Measurements from ENCODE around the gene TBC1D22B. TPM values are rescaled to one million over a fixed set of nuclear protein-coding genes. Genes with fewer than 3 reads are reported as not detected.
A peak's percentile ranks its signal among the peaks of the same experiment; 100 is the strongest.

TBC1D22B gene
- total and polyA plus RNA-seq, 9 of the 15 experiments (the other 6 are each of a cell fraction or from before 2014, with no cell fraction given), result 4.8 to 24.2 (median 13.5) TPM

GRCh38 chr6:37210313-37210968, 47.1 kb upstream of the TBC1D22B start (continued):
- TF ChIP-seq CBX2 (IDR thresholded peaks at IDR 0.05; ENCODE audit: insufficient read depth, low read length, poor library complexity, severe bottlenecking) (no peak), DACH1 (IDR thresholded peaks at IDR 0.05; ENCODE audit: partially characterized antibody) (peak; percentile 89), MYC (IDR thresholded peaks at IDR 0.05; ENCODE audit: low read depth, low read length) (peak; percentile 24; the same call in 1 of the 2 replicates), MYC (CRISPR knock-in tag; IDR thresholded peaks at IDR 0.05; ENCODE audit: borderline replicate concordance, low read depth) (no peak), YY1 (IDR thresholded peaks at IDR 0.05; ENCODE audit: borderline replicate concordance in 1 of 3, control insufficient read depth in 1 of 3, extremely low read depth in 1 of 3, insufficient read depth in 3 of 3, insufficient read length in 1 of 3, insufficient replicate concordance in 2 of 3, low read depth in 1 of 3, low read length in 2 of 3) (no peak), RBM17 (IDR thresholded peaks at IDR 0.05; ENCODE audit: borderline replicate concordance, low read depth, low read length) (no peak), ZNF431 (CRISPR knock-in tag; IDR thresholded peaks at IDR 0.05) (no peak), ZC3H4 (CRISPR knock-in tag; IDR thresholded peaks at IDR 0.05; ENCODE audit: borderline replicate concordance) (no peak), ZNF124 (CRISPR knock-in tag; IDR thresholded peaks at IDR 0.05) (no peak), ZNF511 (CRISPR knock-in tag; IDR thresholded peaks at IDR 0.05) (no peak), TARDBP (IDR thresholded peaks at IDR 0.05) (peak; percentile 81), FUS (optimal IDR thresholded peaks at IDR 0.05; ENCODE audit: low read depth, low read length) (no peak), KLF6 (CRISPR knock-in tag; IDR thresholded peaks at IDR 0.05; ENCODE audit: borderline replicate concordance) (0 out of 2 replicates have a peak, but pooled peaks have one; percentile 9), KDM4B (IDR thresholded peaks at IDR 0.05; ENCODE audit: borderline replicate concordance in 2 of 2, low read depth in 1 of 2) (no peak), TRIM24 (IDR thresholded peaks at IDR 0.05) (no peak), CCAR2 (IDR thresholded peaks at IDR 0.05; ENCODE audit: low read depth, low read length) (no peak)
- TF ChIP-seq, protein P1, sequence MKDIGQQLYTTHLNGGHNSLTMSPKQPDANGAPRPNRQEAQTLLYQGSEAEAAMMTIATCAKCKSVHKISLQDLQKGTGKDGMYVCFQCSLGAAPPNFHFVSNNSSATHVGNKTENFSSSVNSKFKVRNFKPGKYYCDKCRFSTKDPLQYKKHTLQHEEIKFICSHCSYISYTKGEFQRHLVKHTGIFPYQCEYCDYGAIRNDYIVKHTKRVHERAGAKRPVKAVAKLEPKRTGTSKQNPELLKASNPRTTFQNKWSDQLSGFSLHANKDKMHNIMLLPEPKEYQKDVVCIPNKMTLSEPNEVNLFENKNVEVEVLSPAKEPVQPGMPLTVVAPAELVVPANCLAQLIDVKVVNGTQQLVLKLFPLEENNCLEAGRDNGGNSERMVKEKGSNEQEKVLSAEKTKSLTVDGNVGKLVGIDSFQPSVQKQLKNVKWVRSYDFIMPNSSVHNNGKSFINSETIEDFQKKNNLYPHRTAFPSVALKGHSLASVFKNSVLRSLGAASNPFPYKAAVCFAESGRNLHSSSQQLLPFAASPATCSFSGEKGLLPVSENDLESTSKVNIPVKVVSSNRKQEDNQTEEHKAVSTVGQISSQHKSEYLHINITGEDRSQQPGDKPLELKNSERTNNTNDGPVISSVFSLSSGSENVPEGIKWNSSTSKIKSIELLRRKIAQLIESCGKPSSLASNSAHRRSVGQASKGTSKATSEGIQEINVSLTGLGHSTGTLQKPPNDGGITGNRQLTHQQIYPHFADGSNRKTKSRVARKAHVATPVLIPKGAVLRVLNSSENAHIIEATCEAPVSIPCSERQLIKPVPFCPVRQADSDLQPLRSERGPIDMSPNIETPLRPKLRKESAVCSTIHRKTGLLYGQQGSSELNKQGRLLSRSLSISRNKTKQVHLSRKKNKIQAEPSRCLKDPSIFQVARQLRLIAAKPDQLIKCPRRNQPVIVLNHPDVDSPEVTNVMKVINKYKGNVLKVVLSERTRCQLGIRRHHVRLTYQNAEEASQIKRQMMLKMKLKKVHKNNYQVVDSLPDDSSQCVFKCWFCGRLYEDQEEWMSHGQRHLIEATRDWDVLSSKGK (CRISPR knock-in tag; IDR thresholded peaks at IDR 0.05), result no peak
- TF ChIP-seq, protein P2, sequence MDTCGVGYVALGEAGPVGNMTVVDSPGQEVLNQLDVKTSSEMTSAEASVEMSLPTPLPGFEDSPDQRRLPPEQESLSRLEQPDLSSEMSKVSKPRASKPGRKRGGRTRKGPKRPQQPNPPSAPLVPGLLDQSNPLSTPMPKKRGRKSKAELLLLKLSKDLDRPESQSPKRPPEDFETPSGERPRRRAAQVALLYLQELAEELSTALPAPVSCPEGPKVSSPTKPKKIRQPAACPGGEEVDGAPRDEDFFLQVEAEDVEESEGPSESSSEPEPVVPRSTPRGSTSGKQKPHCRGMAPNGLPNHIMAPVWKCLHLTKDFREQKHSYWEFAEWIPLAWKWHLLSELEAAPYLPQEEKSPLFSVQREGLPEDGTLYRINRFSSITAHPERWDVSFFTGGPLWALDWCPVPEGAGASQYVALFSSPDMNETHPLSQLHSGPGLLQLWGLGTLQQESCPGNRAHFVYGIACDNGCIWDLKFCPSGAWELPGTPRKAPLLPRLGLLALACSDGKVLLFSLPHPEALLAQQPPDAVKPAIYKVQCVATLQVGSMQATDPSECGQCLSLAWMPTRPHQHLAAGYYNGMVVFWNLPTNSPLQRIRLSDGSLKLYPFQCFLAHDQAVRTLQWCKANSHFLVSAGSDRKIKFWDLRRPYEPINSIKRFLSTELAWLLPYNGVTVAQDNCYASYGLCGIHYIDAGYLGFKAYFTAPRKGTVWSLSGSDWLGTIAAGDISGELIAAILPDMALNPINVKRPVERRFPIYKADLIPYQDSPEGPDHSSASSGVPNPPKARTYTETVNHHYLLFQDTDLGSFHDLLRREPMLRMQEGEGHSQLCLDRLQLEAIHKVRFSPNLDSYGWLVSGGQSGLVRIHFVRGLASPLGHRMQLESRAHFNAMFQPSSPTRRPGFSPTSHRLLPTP (IDR thresholded peaks at IDR 0.05; ENCODE audit: borderline replicate concordance, extremely low read depth, insufficient read length), result no peak
- TF ChIP-seq, protein P3, sequence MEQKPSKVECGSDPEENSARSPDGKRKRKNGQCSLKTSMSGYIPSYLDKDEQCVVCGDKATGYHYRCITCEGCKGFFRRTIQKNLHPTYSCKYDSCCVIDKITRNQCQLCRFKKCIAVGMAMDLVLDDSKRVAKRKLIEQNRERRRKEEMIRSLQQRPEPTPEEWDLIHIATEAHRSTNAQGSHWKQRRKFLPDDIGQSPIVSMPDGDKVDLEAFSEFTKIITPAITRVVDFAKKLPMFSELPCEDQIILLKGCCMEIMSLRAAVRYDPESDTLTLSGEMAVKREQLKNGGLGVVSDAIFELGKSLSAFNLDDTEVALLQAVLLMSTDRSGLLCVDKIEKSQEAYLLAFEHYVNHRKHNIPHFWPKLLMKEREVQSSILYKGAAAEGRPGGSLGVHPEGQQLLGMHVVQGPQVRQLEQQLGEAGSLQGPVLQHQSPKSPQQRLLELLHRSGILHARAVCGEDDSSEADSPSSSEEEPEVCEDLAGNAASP (IDR thresholded peaks at IDR 0.05), result no peak
